Measurements from ENCODE around the gene KCTD2.

KCTD2 gene

DNA sequence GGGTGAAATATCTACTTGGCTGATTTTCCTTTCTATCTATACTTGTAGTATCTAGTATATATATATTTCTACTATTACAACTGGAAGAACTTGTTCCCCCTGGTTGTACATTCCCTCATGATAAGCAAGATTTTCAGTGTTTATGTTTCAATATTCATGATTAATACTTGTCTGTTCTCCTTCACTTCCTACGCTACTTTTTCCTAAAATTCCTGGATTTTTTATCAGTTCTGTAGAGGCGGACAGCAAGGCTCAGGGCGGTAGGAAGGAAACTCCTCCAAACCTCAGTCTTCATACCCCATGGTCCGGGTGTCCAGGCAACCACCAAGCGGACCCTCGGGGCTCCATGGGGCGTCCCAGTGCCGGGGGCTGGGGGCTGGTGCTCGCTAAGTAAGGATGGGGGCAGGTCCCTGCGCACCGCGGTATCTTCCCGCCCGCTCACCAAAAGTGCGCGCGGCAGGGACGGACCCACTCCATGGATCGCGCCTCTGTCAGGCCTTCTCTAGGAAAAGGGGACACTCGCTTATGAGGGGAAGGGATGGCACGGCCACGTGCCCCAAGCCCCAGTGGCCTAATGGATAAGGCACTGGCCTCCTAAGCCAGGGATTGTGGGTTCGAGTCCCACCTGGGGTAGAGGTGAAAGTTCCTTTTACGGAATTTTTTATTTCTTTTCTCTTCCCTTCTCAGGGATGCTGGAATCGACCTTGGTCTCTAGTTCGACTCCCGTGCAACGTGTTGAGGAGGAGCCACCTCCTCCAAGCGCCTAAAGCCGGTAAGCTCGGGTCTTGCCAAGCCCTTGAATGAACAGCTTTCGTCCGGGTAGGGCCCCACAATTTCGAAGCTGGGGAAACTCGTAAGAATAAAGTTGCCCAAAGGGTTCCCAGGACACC lies 13.4 kb upstream of the KCTD2 start:
- WGBS (ENCODE audit: extremely low coverage, insufficient coverage, low lambda C conversion rate), result no CpG with 5 or more reads among the region's 36 CpGs
- Histone ChIP-seq H3K79me1 (ENCODE audit: low read length) (no peaks in the 10 kb centered on the region), H2BK15ac (replicated peaks; ENCODE audit: low read depth) (no peak overlapping the region)

DNA sequence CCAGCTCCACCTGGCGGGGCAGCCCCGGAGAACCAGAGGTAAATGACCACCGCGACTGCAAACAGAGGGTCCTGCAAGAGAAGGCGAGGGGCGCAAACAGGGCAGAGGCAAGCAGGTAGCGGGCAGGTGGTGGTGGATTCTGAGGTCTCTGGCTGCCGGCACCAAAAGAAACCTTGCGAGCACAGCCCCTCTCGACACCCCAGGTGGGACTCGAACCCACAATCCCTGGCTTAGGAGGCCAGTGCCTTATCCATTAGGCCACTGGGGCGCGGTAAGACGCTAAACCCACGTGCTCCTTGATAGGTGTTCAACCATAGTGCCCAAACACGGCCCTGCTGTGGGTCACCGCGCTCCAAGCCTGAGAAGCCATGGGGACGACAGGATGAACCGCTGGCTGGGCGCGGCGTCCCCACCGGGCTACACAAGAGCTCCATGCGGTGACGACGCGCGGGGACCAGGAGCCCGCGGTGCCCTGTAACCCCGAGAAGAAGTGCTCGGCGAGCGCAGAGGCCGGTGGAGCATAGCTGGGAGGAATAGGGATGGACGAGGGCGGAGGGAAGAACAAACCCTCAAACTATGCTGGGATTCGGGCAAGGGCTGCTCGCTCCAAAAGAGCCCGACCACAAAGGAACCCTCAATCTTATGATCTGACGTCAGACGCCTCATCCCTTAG lies 12.7 kb upstream of the KCTD2 start:
- H2AK5ac ChIP-seq (ENCODE audit: low read length), result no peak overlapping the region
- H3K23ac ChIP-seq (ENCODE audit: low read length), result peak overlapping the region; percentile 50
- H4K8ac ChIP-seq (ENCODE audit: low read depth, low read length), result no peak overlapping the region
- H2BK120ac ChIP-seq (ENCODE audit: low read depth, low read length), result peak overlapping the region; percentile 0
- H4K5ac ChIP-seq (ENCODE audit: low read length), result no peak overlapping the region
- H3K56ac ChIP-seq (ENCODE audit: low read length), result peak overlapping the region; percentile 94
- H3K4ac ChIP-seq (ENCODE audit: low read depth, low read length), result peak overlapping the region; percentile 60
- H3K36me3 ChIP-seq (ENCODE audit: control insufficient read depth, insufficient read depth, low read length), result peaks cover 2% of the 10 kb centered on the region
- peak overlapping the region; percentile 16 for H3K27ac ChIP-seq (ENCODE audit: low read depth, low read length)
- peak overlapping the region; percentile 84 for H3K9ac ChIP-seq (ENCODE audit: low read length)
- H3K18ac ChIP-seq (ENCODE audit: low read length), result peak overlapping the region; percentile 15
- no peaks in the 10 kb centered on the region for H3K79me2 ChIP-seq (ENCODE audit: control insufficient read depth, insufficient read depth, low read length)
- no peaks in the 10 kb centered on the region for H3K4me1 ChIP-seq (ENCODE audit: control insufficient read depth, low read depth, low read length)
- DNase-seq, result peak; percentile 95
- WGBS (ENCODE audit: extremely low coverage, insufficient coverage, low lambda C conversion rate), result no CpG with 5 or more reads among the region's 43 CpGs
- no peaks in the 10 kb centered on the region for H3K79me1 ChIP-seq (ENCODE audit: low read length)
- H3K4me2 ChIP-seq (ENCODE audit: low read length), result peak overlapping the region; percentile 88
- H2BK5ac ChIP-seq (ENCODE audit: low read length), result peak overlapping the region; percentile 77
- peak overlapping the region; percentile 50 for H3K4me3 ChIP-seq (ENCODE audit: low read length)
- peak overlapping the region; percentile 0 for H2BK15ac ChIP-seq (replicated peaks; ENCODE audit: low read depth)
- no peaks in the 10 kb centered on the region for H3K27me3 ChIP-seq (ENCODE audit: insufficient read depth, low read length, poor library complexity)

More for the DNA sequence above, 13.4 kb upstream of the KCTD2 start:
- no peaks in the 10 kb centered on the region for H3K4me1 ChIP-seq (ENCODE audit: control insufficient read depth, low read depth, low read length)
- H2AK5ac ChIP-seq (ENCODE audit: low read length), result no peak overlapping the region
- peak overlapping the region; percentile 60 for H3K4me3 ChIP-seq (ENCODE audit: low read length)
- H2BK120ac ChIP-seq (ENCODE audit: low read depth, low read length), result no peak overlapping the region
- no peak overlapping the region for H3K4ac ChIP-seq (ENCODE audit: low read depth, low read length)
- H3K27me3 ChIP-seq (ENCODE audit: insufficient read depth, low read length, poor library complexity), result no peaks in the 10 kb centered on the region
- no peak overlapping the region for H2BK5ac ChIP-seq (ENCODE audit: low read length)
- H3K79me2 ChIP-seq (ENCODE audit: control insufficient read depth, insufficient read depth, low read length), result no peaks in the 10 kb centered on the region
- H3K18ac ChIP-seq (ENCODE audit: low read length), result peak overlapping the region; percentile 15
- H3K27ac ChIP-seq (ENCODE audit: low read depth, low read length), result no peak overlapping the region
- H3K9ac ChIP-seq (ENCODE audit: low read length), result peak overlapping the region; percentile 67
- H3K4me2 ChIP-seq (ENCODE audit: low read length), result peak overlapping the region; percentile 88
- H3K36me3 ChIP-seq (ENCODE audit: control insufficient read depth, insufficient read depth, low read length), result no peaks in the 10 kb centered on the region
- H4K8ac ChIP-seq (ENCODE audit: low read depth, low read length), result no peak overlapping the region
- DNase-seq, result peak; percentile 97
- H3K23ac ChIP-seq (ENCODE audit: low read length), result no peak overlapping the region
- H4K5ac ChIP-seq (ENCODE audit: low read length), result no peak overlapping the region
- H3K56ac ChIP-seq (ENCODE audit: low read length), result peak overlapping the region; percentile 79

GRCh38 chr17:75036643-75037268 lies 10.3 kb upstream of the KCTD2 start:
- Histone ChIP-seq H2BK15ac (replicated peaks; ENCODE audit: low read depth) (no peak overlapping the region), H3K27ac (ENCODE audit: low read depth, low read length) (no peak overlapping the region), H3K23ac (ENCODE audit: low read length) (no peak overlapping the region), H3K4ac (ENCODE audit: low read depth, low read length) (no peak overlapping the region), H4K5ac (ENCODE audit: low read length) (no peak overlapping the region), H3K4me1 (ENCODE audit: control insufficient read depth, low read depth, low read length) (no peaks in the 10 kb centered on the region), H3K36me3 (ENCODE audit: control insufficient read depth, insufficient read depth, low read length) (peaks cover 2% of the 10 kb centered on the region), H3K79me1 (ENCODE audit: low read length) (no peaks in the 10 kb centered on the region), H2AK5ac (ENCODE audit: low read length) (peak overlapping the region; percentile 86), H3K79me2 (ENCODE audit: control insufficient read depth, insufficient read depth, low read length) (no peaks in the 10 kb centered on the region), H3K4me3 (ENCODE audit: low read length) (no peak overlapping the region), H2BK5ac (ENCODE audit: low read length) (no peak overlapping the region), H2BK120ac (ENCODE audit: low read depth, low read length) (no peak overlapping the region), H3K4me2 (ENCODE audit: low read length) (no peak overlapping the region), H3K9ac (ENCODE audit: low read length) (no peak overlapping the region), H4K8ac (ENCODE audit: low read depth, low read length) (no peak overlapping the region), H3K18ac (ENCODE audit: low read length) (no peak overlapping the region), H3K27me3 (ENCODE audit: insufficient read depth, low read length, poor library complexity) (no peaks in the 10 kb centered on the region), H3K56ac (ENCODE audit: low read length) (peak overlapping the region; percentile 73)
- DNase-seq, result no peak
- no CpG with 5 or more reads among the region's 27 CpGs for WGBS (ENCODE audit: extremely low coverage, insufficient coverage, low lambda C conversion rate)

- Histone ChIP-seq H3K56ac (ENCODE audit: low read length) (no peak overlapping the region), H4K8ac (ENCODE audit: low read depth, low read length) (no peak overlapping the region), H2AK5ac (ENCODE audit: low read length) (no peak overlapping the region), H3K27ac (ENCODE audit: low read depth, low read length) (no peak overlapping the region), H3K36me3 (ENCODE audit: control insufficient read depth, insufficient read depth, low read length) (peaks cover 2% of the 10 kb centered on the region), H3K9ac (ENCODE audit: low read length) (no peak overlapping the region), H3K4me1 (ENCODE audit: control insufficient read depth, low read depth, low read length) (peaks cover 8% of the 10 kb centered on the region), H2BK15ac (replicated peaks; ENCODE audit: low read depth) (no peak overlapping the region), H3K4me3 (ENCODE audit: low read length) (no peak overlapping the region), H3K23ac (ENCODE audit: low read length) (no peak overlapping the region), H3K27me3 (ENCODE audit: insufficient read depth, low read length, poor library complexity) (no peaks in the 10 kb centered on the region), H3K4ac (ENCODE audit: low read depth, low read length) (no peak overlapping the region), H3K79me2 (ENCODE audit: control insufficient read depth, insufficient read depth, low read length) (peaks cover 3% of the 10 kb centered on the region), H3K4me2 (ENCODE audit: low read length) (no peak overlapping the region), H3K18ac (ENCODE audit: low read length) (no peak overlapping the region), H3K79me1 (ENCODE audit: low read length) (no peaks in the 10 kb centered on the region), H2BK120ac (ENCODE audit: low read depth, low read length) (no peak overlapping the region), H2BK5ac (ENCODE audit: low read length) (no peak overlapping the region), H4K5ac (ENCODE audit: low read length) (no peak overlapping the region)
- no peak for DNase-seq
- no CpG with 5 or more reads among the region's 5 CpGs for WGBS (ENCODE audit: extremely low coverage, insufficient coverage, low lambda C conversion rate)
Measured at GRCh38 chr17:75039238-75039637, 7.8 kb upstream of the KCTD2 start.

DNA sequence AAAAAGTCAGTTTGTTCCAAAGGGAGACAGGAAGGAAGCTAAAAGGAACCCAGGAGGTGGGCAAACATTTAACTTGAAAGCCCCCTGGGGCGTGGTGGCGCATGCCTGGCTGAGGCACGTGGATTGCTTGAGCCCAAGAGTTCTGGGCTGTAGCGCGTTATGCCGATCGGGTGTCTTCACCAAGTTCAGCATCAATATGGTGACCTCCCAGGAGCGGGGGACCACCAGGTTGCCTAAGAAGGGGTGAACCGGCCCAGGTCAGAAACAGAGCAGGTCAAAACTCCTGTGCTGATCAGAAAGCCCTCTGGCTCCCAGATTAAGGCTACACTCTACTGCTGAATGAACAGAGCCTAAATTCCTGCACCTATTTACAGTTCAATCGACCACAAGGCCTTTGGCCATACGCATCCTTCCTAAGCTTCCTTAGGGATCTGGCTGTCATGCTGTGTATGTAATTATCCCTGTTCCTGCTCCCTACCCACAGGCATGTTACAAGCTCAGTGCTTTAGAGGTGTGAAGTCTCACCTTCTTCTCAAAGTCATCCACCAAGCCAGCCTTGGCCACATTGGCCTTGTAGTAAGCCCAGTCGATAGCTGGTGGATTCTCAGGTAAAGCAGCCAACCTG lies 5.3 kb upstream of the KCTD2 start:
- Histone ChIP-seq H3K4me1 (ENCODE audit: control insufficient read depth, low read depth, low read length) (peaks cover 8% of the 10 kb centered on the region), H3K79me1 (ENCODE audit: low read length) (no peaks in the 10 kb centered on the region), H3K4me2 (ENCODE audit: low read length) (no peak overlapping the region), H2AK5ac (ENCODE audit: low read length) (no peak overlapping the region), H3K27ac (ENCODE audit: low read depth, low read length) (peak overlapping the region; percentile 72), H2BK15ac (replicated peaks; ENCODE audit: low read depth) (no peak overlapping the region), H3K4ac (ENCODE audit: low read depth, low read length) (peak overlapping the region; percentile 88), H3K56ac (ENCODE audit: low read length) (no peak overlapping the region), H3K4me3 (ENCODE audit: low read length) (no peak overlapping the region), H3K36me3 (ENCODE audit: control insufficient read depth, insufficient read depth, low read length) (peaks cover 2% of the 10 kb centered on the region), H3K18ac (ENCODE audit: low read length) (peak overlapping the region; percentile 62), H2BK5ac (ENCODE audit: low read length) (no peak overlapping the region), H3K23ac (ENCODE audit: low read length) (no peak overlapping the region), H3K9ac (ENCODE audit: low read length) (no peak overlapping the region), H3K27me3 (ENCODE audit: insufficient read depth, low read length, poor library complexity) (no peaks in the 10 kb centered on the region), H4K8ac (ENCODE audit: low read depth, low read length) (no peak overlapping the region), H4K5ac (ENCODE audit: low read length) (no peak overlapping the region), H2BK120ac (ENCODE audit: low read depth, low read length) (no peak overlapping the region), H3K79me2 (ENCODE audit: control insufficient read depth, insufficient read depth, low read length) (peaks cover 7% of the 10 kb centered on the region)
- WGBS (ENCODE audit: extremely low coverage, insufficient coverage, low lambda C conversion rate), result no CpG with 5 or more reads among the region's 12 CpGs
- peak; percentile 92 for DNase-seq
